Endometrial microvascular endothelial cells (primary cell): ENCODE measurements around the gene NRG2. TPM values are rescaled to one million over a fixed set of nuclear protein-coding genes. Genes with fewer than 3 reads are reported as not detected.

Source experiments
- in situ Hi-C: cut with HindIII; loops from 2 replicates; pipeline ENCODE4 v1.10.0; 2017; ENCODE audit warnings: low sequenced_read_pairs, low pct_unique_long_range_greater_than_20kb; ENCODE audit errors: inconsistent ontology term
- total RNA-seq: library from RNA; depleted of rRNA; stranded (reverse); fragments of >200 nt; gene quantifications from one replicate; pipeline ENCODE4 v1.2.3, GENCODE V29; 2015; ENCODE audit errors: inconsistent ontology term

Gene NRG2
- total RNA-seq, 1 donor from 2014 or later = 0.46 TPM

DNA sequence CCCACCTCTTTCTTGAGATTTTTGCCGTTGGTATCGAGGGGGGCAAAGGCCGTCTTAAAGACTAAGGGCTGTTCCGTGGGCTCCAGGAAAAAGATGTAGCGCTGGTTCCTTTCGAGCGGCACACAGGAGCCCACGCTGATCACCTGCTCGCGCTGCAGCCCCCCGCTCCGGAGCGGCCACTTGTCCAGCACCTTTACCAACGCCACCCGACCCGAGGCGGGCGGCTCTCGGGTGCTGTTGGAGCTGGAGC lies 781 bp downstream of the NRG2 start:
- in situ Hi-C loops = no loop called here

DNA sequence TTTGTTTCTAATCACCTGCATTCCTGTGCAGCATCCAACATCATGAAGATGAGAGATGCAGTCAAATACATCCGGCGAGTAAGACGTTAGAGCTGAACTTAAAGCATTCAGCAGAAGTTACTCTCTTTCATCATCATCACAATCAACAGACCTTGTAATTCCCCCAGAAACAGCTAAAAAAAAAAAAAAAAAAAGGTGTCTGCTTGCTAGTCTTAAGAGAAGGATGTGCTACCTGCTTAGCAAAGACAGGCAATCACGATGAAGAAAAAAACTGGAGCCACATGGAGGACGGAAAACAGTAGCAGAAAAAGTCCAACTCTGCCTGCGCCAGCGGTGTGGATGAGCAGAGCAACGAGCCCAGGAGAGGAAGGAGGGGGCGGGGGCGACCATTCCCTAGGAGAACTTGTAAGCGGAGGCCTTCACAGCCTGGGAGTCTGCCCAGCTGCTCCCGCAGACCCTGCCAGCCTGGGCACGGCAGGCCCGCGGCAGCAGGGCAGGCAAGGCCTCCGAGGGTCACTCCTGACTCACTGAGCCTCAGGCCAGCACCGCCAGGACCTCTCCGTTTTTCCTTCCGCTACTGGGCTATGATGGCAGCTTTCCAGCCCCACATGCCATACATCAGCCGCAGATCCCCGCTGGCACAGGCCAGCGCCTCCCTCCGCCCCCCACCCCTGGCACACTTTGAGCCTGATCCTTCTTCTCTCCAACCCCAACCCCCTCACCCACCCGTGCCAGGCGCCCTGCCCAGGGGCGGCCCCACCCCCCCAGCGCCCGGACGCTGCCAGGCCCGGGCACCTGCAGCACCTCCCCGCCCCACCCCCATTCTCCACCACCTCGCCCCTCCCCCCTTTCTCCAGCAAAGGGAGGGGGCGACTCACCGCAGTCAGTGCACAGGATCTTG lies 1.4 kb downstream of the NRG2 start:
- in situ Hi-C loops = no loop called here

DNA sequence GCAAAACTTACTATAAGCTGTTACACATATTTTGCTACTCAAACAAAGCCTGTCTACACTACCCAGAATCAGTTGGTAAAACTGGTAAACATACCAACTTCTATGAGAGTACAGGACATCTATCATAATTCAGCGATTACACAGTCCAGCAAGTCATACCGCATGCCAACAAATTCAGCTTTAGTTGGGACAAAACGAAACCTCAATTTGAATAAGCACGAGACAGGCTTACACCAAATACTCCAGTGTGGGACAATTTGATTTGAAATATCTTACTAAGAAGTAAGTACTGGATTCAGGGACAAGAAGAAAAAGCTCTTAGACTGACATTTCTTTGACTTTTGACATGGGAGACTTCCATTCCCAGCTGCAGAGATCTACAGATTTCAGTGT lies 2.0 kb downstream of the NRG2 start:
- in situ Hi-C loops = no loop called here

DNA sequence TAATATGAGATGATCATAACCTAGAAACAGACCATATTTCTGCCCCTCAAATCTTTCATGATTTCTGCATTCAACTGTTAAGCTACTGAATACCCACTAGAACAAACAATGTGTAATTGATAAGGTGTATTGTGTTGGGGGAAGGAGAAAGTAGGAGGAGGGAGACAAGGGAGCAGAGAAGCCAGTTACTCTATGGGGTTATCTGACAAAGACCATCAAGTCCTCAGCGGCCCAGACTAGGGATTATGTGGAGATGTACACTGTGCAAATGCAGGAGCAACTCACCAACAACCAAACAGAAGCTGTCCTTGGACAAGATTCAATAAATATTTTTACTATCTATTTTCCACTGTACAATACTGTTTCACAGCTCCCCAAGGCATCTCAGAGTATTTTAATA lies 2.7 kb downstream of the NRG2 start:
- in situ Hi-C loops = no loop called here

DNA sequence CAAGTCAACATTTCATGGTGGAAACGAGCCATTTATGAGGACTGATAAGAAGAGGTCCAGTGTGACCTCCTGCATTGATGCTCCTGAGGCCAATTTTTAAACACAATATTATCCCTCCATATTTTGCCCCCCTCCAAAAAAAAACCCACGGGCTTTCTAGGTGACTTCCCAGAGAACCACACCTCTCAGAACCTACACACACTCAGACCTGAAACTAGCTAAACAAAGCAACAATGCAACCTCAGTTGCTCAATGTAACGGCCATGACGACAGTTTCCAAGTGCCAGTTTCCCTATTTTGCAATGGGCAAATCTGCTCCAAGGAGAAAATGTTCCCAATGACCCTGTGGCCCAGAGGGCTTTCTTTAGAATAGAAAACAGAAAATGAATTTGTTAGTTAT lies 3.5 kb downstream of the NRG2 start:
- in situ Hi-C loops = no loop called here

DNA sequence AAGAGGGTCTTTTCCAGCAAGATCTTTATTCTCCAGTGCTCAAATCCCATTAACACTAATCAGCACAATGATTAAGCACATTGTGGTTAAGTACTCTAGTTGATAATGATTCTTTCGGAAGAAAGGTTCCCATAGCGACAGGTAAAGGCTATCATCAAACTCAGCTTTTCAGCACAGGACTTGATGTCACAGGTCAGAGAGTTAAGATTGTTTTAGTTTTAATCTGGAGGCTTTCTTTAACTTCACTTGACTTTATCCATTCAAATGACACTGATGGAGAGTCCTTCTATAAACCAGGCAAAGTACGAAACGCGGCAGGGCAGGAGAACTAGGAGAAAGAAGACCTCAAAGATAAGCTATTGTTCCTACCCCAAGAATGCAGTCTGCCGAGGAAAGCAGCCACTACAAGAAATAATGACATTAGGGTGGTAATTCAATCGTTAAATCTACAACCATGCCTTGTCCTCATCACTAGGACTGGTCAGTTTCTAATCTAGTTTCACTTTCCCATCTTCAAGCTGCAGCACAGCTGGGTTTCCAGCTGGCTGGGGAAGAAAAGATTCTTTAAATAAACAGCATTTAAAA lies 4.6 kb downstream of the NRG2 start:
- in situ Hi-C loops = no loop called here

DNA sequence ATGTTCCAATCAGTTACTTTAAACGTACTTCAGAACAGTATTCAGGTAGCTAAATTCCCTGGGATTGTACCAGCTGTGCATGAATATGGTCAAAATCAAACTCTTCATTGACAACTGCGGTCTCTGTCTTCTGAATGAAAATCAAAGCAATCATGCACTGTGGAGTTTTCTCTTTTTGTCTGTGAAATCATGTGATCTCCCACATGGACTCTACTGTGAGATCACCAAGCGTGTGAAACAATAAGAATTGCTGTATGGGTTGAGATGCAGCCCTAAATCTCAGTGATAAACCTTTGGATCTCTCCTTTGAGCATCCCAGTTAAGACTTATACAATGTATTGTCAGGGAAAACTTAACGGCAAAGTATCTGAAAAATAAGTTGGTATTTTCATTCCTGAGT lies 6.1 kb downstream of the NRG2 start:
- in situ Hi-C loops = no loop called here

DNA sequence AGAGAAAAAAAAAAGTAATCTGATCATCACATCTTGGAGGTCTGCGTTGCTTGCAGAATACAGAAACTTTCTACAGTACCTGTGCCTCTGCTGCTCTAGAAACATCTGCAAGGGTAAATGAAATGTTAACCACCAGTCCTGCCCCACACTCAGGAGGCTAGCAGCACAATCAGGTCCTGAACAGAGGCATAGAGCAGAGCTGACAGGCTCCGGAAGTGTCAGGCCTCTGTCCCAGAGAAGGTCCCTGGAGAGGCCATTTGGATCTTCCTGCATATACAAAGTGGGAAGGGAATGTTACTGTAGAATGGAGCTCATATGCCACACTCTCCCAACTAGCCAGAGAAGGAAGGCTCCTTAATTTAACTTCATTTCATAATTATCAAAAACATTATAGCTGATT lies 7.2 kb downstream of the NRG2 start:
- in situ Hi-C loops = no loop called here

DNA sequence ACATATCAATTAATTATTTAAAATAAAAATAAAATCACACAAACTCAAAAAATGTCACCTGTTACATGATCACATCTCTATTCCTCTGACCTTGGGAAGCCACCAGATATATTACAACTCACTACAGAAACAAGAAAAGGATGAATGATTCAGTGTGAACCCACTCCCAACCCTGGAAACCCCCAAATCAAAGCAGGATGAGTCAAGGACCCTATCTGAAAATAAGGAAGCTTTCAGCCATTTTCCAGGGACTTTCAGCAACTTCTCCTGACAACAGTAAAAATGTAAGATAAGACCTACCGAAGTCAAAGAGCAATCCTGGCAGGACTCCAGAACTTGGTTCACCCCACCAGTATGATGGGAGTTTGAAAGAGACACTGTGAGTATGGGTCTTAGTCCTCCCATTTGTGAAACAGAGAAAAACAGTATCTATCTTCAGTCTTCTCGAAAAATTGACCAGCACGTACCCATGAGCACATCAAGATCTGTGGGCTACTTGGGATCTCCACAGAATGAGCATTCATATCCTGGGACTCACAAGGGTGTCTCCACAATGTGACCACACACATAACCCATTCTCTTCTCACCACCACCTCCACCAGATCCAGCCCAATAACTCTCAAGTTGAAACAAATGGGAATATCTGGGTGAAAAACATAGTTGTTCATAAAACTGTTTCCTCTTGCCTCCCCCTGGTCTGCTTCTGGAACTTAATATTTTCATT lies 9.9 kb downstream of the NRG2 start:
- in situ Hi-C loops = no loop called here

DNA sequence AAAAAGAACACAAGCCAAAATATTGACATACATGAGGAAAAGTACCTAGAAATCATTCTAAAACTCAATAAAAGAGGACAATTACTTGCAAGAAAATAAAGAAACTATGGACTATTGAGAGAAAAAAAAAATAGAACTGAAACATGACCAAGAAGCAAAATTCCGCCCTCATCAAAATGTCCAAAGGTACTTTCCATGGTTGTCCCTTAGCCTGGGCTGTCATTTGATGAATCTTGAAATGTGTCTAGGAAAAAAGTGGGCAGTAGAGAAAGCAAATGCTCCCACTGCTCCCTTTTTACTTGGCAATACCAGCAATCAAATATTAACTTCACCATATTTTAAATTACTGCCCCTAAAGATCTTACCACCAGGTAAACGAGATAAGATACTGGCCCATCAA lies 10.8 kb downstream of the NRG2 start:
- in situ Hi-C loops = no loop called here

DNA sequence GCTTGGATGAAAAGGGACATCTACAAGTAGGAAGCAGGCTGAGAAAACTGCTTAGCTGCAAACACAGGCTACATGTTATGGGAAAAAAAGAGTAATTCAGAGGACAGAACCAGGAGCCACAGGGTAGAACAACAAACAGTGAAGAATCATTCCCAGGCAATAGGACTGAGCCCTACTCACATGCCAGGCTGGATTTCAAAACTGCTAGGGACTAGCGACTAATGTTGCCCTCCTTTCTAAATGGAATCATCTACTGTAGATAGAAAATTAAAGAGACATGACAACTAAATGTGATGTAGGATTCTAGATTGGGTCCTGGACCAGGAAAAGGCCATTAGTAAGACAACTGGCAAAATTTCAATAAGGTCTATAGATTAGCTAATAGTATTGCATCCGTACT lies 15.3 kb downstream of the NRG2 start:
- in situ Hi-C loops = no loop called here

DNA sequence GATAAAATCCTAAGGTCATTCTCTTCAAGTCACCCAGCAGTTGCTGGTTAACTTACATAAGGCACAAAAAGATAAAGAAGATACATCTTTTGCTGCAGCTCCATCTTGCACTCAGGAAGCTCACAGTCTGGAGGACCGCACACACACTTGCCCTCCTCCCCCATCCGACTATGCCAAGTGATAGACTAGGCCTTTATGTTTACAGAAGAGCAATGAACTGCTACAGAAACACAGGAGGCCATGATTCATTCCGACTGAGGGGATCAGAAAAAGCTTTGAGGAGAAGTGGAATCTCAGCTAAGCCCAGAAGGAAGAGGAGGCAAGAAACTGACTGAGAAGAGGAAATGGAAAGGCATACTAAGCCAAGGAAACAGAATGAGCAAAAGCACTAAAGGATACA lies 17.4 kb downstream of the NRG2 start:
- in situ Hi-C loops = no loop called here

DNA sequence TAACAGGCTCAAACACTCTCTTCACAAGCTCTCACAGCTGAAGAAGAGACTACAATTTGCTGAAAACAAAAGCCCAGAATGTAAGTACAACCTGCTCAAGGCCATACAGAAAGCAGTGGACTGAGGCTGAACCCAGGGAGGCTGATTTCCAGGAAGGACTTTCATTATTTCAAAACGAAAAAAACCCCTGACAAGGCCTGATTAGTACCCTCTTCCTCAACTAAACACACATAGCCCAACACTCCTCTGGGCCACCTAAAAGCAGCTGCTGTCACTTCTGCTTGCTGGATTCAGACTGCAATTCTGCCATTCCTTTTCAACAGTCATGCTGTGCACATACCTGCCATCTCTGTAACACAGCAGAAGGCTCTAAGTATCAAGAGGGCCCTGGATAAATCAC lies 18.2 kb downstream of the NRG2 start:
- in situ Hi-C loops = no loop called here

DNA sequence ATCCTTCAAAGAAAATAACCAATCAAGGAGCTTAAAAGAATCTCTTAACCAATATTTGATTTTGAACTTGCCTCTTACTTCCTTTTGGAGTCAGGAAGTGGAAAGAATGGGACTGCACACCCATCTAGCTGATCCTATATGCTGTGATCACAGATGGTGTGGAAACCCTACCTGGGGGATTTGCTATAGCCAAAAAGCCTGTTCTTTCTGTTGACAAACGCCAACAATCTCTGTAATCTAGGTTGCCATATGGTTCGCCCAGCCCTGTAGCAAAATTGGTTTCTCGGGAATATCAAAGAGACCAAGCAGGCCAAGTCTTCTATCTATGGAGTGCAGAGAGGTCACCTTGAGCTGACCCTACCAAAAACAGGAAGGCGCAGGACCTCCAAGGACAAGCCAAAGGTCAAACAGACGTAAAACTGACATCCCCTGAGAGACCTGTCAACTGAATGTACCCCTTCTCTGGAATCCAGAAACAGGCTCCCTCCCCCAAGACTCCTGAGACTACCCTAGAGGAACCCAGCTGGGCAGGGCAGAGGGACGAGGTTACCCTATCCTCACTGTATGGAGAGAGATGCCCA lies 19.4 kb downstream of the NRG2 start:
- in situ Hi-C loops = no loop called here

DNA sequence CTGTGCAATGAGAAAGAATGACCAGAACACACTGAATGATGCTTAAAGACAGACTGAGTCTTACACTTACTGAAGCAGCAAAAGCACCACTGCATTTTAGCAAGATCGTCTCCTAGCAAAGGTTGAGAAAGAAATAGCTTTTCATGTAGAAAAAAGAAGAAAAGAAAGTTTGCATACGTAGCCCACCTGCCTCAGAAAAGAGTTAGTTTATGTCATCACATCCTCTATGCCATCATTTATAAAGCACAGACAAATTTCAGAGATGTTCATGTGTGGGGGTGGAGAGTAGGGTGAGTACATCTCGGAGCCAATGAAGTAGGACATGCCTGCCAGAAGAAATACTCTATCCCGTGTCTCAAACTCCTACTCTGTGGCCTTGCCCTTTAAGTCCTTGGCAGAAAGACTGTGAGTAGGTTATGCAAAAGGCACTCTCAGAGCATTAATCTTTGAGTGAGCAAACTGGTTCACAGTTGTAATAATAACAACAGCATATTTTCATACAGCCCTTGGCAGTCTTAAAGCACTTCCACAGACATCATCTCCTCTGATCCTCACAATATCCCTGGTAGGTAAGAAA lies 22.4 kb downstream of the NRG2 start:
- in situ Hi-C loops = no loop called here

DNA sequence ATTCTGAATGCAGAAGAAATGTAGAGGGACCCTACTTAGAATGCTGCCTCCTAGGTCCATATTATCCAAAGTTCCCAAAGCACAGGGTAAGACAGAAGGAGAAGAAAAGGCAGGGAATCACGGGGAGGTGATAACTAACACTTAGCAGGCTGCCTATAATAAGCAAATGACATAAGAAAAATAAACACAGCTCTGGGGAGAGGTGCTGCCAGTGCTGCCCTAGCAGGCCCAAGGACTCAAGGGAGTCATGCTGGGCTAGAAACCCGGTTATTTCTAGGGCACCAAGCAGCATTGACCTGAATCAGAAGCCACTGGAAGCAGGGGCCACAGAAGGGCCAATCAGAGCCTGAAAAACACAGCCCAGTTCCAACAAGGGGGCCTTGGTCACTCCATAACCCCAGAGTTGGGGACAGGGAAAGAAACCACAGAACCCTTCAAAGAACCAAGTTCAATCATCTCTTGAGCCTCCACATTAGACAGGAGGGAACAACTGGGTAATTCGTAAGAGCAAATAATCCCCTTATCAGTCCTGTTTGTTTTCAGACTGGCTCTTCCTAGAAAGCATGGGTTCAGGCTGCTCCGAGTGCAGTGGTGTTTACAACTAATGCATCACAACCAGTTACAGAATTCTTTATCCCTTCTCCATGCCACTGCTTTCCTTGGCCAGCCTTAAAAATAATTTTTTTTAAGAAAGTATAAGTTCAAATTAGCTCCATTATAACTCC lies 24.0 kb downstream of the NRG2 start:
- in situ Hi-C loops = no loop called here

DNA sequence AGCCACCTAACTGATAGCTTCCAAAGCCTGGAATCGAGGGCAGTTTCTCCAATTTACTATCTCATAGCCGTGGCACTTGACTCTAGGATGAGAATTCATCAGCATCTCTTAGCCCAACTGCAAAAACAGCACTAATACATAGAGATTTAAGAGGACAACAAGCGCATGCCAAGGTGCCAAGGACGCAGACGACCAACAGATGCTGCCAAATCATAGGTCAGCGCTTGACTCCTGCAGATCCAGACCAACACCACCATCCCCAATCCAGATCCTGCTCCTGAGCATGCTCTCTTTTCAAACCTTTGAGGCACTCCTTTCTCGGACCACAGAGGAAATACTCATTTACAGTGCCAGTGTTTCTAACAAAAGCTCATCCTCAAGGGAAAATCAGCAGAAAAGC lies 24.6 kb downstream of the NRG2 start:
- in situ Hi-C loops = no loop called here

DNA sequence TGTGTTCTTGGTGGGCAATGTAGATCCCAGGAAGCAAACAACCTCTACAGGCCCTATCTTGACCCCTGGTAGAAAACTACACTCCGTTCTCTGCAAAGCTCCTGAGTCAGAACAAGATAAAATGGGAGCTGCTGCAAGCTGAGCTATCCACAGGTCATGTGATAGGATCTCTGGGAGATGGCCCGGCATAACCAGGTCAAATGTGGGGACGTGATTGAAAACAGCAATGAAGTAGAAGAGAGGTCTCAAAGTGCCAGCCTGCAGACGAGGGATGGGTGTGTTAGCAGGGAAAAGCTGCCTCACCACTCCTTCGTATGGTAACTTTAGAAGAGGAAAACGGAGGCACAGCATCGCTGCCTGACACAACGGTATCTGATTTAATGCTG lies 25.0 kb downstream of the NRG2 start:
- in situ Hi-C loops = no loop called here
